Measurements from ENCODE around the gene NT5C1A. TPM values are rescaled to one million over a fixed set of nuclear protein-coding genes. Genes with fewer than 3 reads are reported as not detected.

Gene NT5C1A
- total RNA-seq, 2 donors from 2014 or later, result 4.1 to 9.2 TPM

DNA sequence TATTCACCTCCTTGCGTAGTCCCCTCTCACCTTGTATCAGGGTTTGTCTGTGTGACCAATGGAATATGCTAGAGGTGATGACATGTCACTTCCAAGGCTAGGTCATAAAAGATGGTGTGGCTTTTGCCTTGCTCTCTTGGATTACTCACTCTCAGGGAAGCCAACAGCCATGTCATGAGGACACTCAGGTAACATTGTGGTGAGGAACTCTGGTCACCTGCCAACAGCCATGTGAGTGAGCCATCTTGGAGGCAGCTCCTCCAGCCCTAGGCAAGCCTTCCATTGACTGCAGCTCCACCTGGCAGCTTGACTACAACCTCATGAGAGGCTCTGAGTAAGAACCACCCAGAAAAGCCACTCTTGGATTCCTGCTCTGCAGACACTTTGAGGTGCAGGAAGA is 21.5 kb downstream of the NT5C1A start:
- DNase-seq (ENCODE audit: low spot score), result no peak
- no peaks in the 10 kb centered on the region for H3K9me3 Mint-ChIP-seq
- H3K36me3 Mint-ChIP-seq, result no peaks in the 10 kb centered on the region
- no peak overlapping the region for H3K27ac Mint-ChIP-seq
- no peak overlapping the region for H3K4me3 Mint-ChIP-seq
- ATAC-seq, result no peak
- peaks cover 3 to 7% of the 10 kb centered on the region in 2 donors for H3K27me3 Mint-ChIP-seq
- H3K4me1 Mint-ChIP-seq (ENCODE audit: low read depth in 2 of 2), result peaks cover 0 to 6% of the 10 kb centered on the region in 2 donors

DNA sequence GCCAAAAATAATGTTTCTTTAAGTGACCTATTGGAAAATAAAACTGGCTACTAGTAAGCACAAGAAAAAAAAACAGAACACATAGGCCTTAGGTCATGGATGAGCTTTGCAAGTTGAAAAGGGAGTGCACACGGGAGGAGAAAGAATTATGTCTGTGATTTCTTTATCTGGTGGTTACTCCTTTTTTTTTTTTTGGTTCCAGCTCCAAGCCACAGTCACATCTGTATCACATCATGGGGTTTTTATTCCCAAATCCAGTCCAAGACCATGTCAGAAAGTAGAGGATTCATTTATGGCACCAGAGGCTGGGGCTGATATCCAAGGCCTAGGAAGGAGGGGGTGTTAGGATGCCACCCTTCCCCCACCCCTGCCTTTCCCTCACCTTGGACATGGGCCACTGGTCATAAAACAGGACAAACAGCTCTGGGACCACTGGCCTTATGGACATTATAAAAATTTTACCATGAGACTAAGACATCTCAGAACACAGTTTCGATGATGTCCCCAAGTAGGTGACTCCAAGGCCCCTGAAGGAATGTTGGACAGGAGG is 22.2 kb downstream of the NT5C1A start:
- Mint-ChIP-seq H3K27ac (no peak overlapping the region), H3K4me3 (no peak overlapping the region), H3K9me3 (no peaks in the 10 kb centered on the region), H3K36me3 (no peaks in the 10 kb centered on the region), H3K4me1 (ENCODE audit: low read depth in 2 of 2) (peaks cover 0 to 6% of the 10 kb centered on the region in 2 donors), H3K27me3 (peaks cover 3 to 7% of the 10 kb centered on the region in 2 donors)
- no peak for ATAC-seq
- DNase-seq (ENCODE audit: low spot score), result no peak

DNA sequence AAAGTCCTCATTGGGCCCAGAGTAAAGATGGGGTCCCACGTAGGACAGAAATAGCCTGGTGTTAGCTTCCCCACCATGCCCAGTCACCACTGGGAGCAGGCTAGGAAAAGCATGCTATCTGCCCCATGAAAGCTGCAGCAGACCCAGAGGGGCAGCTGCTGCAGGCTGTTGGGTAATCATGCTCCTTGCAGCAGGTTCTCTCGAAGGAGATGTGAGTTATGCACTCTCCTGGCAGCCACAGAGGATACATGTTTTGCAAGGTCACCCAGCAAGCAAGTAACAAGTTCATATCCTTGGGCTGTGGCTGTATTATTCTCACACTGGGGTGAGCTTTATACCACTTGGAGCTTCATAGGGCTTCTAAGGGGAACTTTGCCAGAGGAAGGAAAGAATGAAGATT is 23.4 kb downstream of the NT5C1A start:
- H3K36me3 Mint-ChIP-seq, result no peaks in the 10 kb centered on the region
- peaks cover 0 to 11% of the 10 kb centered on the region in 2 donors for H3K27me3 Mint-ChIP-seq
- H3K4me1 Mint-ChIP-seq (ENCODE audit: low read depth in 2 of 2), result peaks cover 0 to 3% of the 10 kb centered on the region in 2 donors
- ATAC-seq (no peak), DNase-seq (ENCODE audit: low spot score) (no peak)
- no peak overlapping the region for H3K27ac Mint-ChIP-seq
- H3K9me3 Mint-ChIP-seq, result no peaks in the 10 kb centered on the region
- H3K4me3 Mint-ChIP-seq, result no peak overlapping the region

DNA sequence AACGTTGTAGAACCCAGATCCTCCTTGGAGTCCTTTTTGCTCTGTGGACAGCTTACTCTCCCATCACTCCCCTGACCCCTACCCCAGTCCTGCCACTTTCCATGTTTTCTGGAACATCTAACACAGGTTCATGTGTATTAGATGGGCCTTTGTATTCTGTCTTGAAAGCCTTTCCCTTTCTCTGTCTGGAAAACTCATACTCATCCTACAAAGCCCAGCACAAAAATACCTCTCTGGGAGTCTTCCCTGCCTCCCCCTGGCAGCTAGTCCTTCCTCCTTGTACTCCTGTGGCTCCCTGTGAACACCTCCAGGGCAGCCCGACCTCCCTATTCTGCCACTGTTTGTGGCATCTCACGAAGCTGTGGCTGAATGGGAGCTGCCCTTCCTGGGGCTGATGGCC is 24.7 kb downstream of the NT5C1A start:
- Mint-ChIP-seq H3K36me3 (no peaks in the 10 kb centered on the region), H3K4me3 (no peak overlapping the region), H3K4me1 (ENCODE audit: low read depth in 2 of 2) (no peaks in the 10 kb centered on the region), H3K27me3 (peaks cover 2 to 11% of the 10 kb centered on the region in 2 donors), H3K9me3 (no peaks in the 10 kb centered on the region), H3K27ac (no peak overlapping the region)
- ATAC-seq, result no peak
- DNase-seq (ENCODE audit: low spot score), result no peak

DNA sequence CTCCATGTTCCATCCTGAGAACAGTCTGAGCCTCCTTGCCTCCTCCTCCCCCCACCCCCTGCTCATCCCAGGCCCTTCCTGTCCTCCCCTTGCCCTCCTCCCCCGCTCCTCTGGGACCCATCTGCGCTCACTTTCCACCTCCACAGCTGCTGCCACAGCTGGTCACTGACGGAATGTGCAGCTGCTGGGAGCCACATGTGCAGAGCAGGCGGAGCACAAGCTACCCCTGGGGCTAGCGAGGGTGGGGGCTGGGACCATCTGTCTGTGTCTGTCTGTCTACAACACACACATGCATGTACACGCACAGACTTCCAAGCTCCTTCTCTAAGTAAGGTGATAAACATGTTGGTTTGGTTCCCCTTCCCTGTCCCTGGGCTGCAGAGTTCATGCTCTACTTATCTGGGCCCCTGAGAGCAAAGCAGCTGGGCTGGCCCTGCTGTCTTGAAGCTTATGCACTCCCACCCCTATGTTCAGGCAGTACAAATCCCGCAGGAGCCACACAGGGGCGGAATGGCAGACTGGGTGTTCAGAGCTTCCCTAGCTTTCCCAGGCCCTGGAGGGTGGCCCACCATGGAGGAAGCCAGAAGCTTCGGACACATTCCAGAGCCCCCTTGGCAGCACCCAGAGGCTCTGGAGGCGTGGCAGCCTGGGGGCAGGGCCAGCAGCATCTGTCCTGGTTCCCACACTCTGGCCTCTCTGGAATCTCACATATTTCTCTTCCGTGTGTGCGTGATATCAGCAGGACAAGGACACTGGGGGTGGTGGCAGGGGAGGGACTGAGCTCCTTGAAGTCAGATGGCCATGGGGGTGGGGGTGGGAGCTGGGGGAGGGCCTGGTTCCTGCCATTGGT is 25.4 kb downstream of the NT5C1A start:
- no peaks in the 10 kb centered on the region for H3K9me3 Mint-ChIP-seq
- H3K36me3 Mint-ChIP-seq, result no peaks in the 10 kb centered on the region
- no peak overlapping the region for H3K4me3 Mint-ChIP-seq
- no peak for DNase-seq (ENCODE audit: low spot score)
- no peak overlapping the region for H3K27ac Mint-ChIP-seq
- H3K27me3 Mint-ChIP-seq, result peaks cover 2 to 11% of the 10 kb centered on the region in 2 donors
- no peak for ATAC-seq
- H3K4me1 Mint-ChIP-seq (ENCODE audit: low read depth in 2 of 2), result no peaks in the 10 kb centered on the region

DNA sequence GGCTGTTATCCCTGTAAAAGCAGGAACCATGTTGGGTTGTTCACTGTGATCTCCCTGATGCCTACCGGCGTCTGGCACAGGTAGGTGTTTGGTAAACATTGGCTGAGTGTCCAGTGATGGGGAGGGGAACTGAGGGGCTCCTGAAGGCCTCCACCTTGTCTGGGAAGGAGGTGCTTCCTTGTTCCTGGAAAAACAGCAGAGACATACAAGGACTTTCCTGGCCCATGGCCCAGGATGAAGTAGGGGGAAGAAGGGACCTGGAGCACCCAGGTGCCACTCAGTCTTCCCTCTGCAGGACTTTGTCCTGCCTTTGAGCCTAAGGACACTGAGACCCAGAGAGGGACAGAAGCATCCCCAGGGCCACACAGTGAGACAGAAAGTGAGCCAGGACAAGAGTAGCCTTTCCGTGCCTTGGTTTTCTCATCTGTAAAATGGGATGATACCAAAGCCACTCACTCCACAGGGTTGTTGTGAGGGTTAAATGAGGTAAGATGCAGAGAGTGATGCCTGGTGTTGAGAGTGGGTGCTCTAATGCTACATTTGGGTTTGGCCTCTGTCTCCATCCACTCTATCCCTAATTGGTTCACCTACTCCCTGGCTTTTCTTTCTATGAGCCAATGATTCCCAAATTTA is 26.4 kb downstream of the NT5C1A start:
- no peaks in the 10 kb centered on the region for H3K36me3 Mint-ChIP-seq
- H3K27ac Mint-ChIP-seq, result no peak overlapping the region
- ATAC-seq (no peak), DNase-seq (ENCODE audit: low spot score) (no peak)
- no peak overlapping the region for H3K4me3 Mint-ChIP-seq
- no peaks in the 10 kb centered on the region for H3K4me1 Mint-ChIP-seq (ENCODE audit: low read depth in 2 of 2)
- H3K9me3 Mint-ChIP-seq, result no peaks in the 10 kb centered on the region
- H3K27me3 Mint-ChIP-seq, result peaks cover 9 to 15% of the 10 kb centered on the region in 2 donors

DNA sequence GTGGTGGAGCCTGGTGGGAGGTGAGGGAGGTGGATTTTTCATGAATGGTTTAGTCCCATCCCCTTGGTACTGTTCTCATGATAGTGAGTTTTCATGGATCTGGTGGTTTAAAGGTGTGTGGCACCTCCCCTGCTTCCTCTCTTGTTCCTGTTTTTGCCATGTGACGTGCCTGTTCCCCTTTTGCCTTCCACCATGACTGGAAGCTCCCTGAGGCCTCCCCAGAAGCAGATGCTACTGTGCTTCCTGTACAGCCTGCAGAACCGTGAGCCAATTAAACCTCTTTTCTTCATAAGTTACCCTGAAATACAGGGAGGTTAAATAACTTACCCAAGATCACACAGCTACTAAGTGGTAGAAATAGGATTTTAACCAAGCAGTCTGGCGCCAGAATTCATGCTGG is 28.2 kb downstream of the NT5C1A start:
- H3K9me3 Mint-ChIP-seq, result no peaks in the 10 kb centered on the region
- no peak overlapping the region for H3K4me3 Mint-ChIP-seq
- H3K4me1 Mint-ChIP-seq (ENCODE audit: low read depth in 2 of 2), result no peaks in the 10 kb centered on the region
- no peak overlapping the region for H3K27ac Mint-ChIP-seq
- ATAC-seq (no peak), DNase-seq (ENCODE audit: low spot score) (no peak)
- H3K36me3 Mint-ChIP-seq, result no peaks in the 10 kb centered on the region
- peaks cover 11 to 15% of the 10 kb centered on the region in 2 donors for H3K27me3 Mint-ChIP-seq

DNA sequence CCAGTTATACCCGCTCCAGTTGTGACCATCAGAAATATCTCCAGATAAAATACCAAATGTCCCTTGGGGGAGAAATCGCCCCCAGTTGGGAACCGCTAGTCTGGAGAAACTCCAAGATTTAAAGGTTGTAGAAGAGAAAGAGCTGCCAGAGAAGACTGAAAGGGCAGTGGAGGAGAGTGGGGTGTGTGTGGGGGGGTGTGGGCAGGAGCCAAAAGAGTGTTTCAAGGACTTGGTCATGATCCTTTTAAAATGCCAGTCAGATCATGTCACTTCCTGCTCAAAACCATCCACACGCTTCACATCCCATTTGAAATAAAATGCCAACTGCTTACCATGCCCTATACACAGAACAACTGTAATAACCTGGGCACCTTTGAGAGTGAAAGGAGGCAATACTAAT is 29.1 kb downstream of the NT5C1A start:
- H3K27me3 Mint-ChIP-seq, result peaks cover 12 to 20% of the 10 kb centered on the region in 2 donors
- no peak overlapping the region for H3K27ac Mint-ChIP-seq
- H3K4me3 Mint-ChIP-seq, result no peak overlapping the region
- no peaks in the 10 kb centered on the region for H3K4me1 Mint-ChIP-seq (ENCODE audit: low read depth in 2 of 2)
- H3K9me3 Mint-ChIP-seq, result no peaks in the 10 kb centered on the region
- no peak for ATAC-seq
- DNase-seq (ENCODE audit: low spot score), result no peak
- H3K36me3 Mint-ChIP-seq, result no peaks in the 10 kb centered on the region

DNA sequence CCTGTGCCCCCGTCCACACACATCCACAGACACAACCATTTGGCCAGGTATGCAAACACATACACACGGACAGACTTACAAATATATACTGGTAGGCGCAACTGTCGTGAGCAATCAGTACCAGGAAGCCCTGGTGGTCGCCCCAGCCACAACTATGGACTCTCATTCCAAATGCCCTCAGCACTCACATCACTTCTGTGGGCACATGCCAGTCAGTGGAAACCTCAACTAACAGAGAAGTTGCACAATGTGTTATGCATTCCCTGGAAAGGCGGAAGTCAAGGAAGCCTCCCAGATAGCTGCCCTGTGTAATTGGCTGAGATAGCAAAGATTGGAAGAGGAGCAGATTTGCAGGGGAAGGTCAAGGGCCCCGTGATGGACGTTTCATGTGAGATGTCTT is 31.0 kb downstream of the NT5C1A start:
- Mint-ChIP-seq H3K9me3 (no peaks in the 10 kb centered on the region), H3K4me1 (ENCODE audit: low read depth in 2 of 2) (no peaks in the 10 kb centered on the region), H3K27ac (no peak overlapping the region), H3K27me3 (peaks cover 18 to 22% of the 10 kb centered on the region in 2 donors), H3K36me3 (no peaks in the 10 kb centered on the region), H3K4me3 (no peak overlapping the region)
- no peak for ATAC-seq
- DNase-seq (ENCODE audit: low spot score), result no peak

DNA sequence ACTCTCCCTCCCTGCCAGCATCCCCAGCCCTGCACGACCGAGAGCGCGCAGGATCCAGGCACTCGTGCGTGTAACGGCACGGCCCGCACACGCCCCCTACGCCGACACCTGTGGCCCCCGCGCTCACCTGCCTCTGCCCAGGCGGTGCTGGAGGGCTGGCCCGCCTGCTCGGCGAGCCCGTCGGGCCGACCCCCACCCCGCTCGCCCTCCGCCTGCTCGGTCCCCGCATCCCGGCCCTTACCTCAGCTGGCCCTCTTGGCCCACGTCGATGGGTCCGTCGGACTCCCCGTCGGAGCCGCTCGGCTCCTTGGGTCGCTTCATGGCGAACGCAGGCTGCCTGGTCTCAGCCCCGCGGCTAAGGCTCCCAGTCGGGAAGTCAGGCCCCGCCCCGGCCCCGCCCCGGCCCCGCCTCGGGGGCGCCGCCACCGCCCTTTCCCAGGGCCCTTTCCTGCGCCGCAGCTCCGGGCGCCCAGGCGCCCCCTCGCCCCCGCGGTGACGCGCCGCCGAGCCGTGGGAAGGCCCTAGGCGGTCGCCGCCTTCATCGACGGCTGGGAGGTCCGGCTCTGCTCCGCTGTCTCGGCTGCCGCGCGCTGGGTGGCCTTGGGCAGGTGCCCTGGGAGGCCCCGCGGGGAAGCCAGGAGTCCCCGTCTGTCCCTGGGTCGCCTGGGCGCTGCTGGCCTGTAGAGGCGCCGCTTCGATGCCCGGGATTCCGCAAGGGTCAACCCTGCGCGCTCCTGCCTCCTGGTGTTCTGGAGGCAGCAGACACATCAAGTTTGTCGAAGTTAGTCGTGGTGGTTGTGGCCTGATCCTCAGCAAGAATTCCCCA is 32.4 kb downstream of the NT5C1A start, which contains the start of gene HEYL:
Gene HEYL (minus strand): TSS at position 339 of the 826 bp plus-strand sequence. CDS start 18 bp downstream, at position 321.
- Mint-ChIP-seq H3K4me1 (ENCODE audit: low read depth in 2 of 2) (no peaks in the 10 kb centered on the region), H3K9me3 (no peaks in the 10 kb centered on the region), H3K27me3 (peaks cover 22 to 26% of the 10 kb centered on the region in 2 donors), H3K4me3 (peak within 1 kb of the TSS; percentile 30), H3K27ac (no peak within 1 kb of the TSS), H3K36me3 (no peaks in the 10 kb centered on the region)
- DNase-seq (ENCODE audit: low spot score) (peak; percentile 73), ATAC-seq (peak; percentile 82 to 90)

DNA sequence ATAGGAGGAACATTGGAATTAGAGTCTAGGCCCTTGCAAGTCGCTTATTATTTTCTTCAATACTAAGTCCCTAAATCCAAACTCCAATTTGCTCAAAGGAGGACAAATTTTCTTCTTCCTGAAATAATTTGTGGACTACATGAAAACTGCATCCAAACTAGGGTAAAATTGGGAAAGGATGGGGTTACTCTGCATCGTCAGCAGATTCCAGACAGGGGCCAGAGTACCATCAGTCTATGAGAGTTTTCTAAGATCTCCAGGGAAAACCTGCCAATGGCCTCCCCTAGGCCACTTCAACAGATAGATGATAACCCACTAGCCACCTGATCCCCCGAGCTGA is 33.0 kb downstream of the NT5C1A start:
- no peak for ATAC-seq
- H3K4me3 Mint-ChIP-seq, result peak overlapping the region; percentile 30
- H3K27me3 Mint-ChIP-seq, result peaks cover 22 to 26% of the 10 kb centered on the region in 2 donors
- DNase-seq (ENCODE audit: low spot score), result no peak
- H3K36me3 Mint-ChIP-seq, result no peaks in the 10 kb centered on the region
- no peaks in the 10 kb centered on the region for H3K4me1 Mint-ChIP-seq (ENCODE audit: low read depth in 2 of 2)
- H3K9me3 Mint-ChIP-seq, result no peaks in the 10 kb centered on the region
- H3K27ac Mint-ChIP-seq, result no peak overlapping the region

DNA sequence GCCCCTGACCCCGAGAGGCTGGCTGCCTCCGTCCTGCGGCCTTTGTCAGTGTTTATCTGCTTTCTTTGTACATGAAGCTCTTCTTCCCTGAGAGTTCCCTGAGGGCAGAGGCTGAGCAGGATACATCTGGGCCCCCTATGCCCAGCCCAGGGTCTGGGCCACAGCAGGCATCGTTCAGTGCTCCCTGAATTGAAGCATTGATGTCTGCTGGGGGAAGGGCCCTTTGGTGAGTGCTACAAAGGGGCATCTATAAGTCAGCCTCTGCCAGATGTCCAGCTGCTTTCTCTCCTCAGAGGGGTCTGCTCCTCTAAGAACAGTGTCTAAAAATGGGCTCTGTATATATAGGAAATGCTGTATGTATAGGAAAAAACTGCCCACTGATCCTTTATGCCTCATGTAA is 34.5 kb downstream of the NT5C1A start:
- H3K9me3 Mint-ChIP-seq, result no peaks in the 10 kb centered on the region
- no peak overlapping the region for H3K4me3 Mint-ChIP-seq
- no peak overlapping the region for H3K27ac Mint-ChIP-seq
- H3K36me3 Mint-ChIP-seq, result no peaks in the 10 kb centered on the region
- no peak for DNase-seq (ENCODE audit: low spot score)
- ATAC-seq, result no peak
- H3K27me3 Mint-ChIP-seq, result peaks cover 25 to 29% of the 10 kb centered on the region in 2 donors
- no peaks in the 10 kb centered on the region for H3K4me1 Mint-ChIP-seq (ENCODE audit: low read depth in 2 of 2)

DNA sequence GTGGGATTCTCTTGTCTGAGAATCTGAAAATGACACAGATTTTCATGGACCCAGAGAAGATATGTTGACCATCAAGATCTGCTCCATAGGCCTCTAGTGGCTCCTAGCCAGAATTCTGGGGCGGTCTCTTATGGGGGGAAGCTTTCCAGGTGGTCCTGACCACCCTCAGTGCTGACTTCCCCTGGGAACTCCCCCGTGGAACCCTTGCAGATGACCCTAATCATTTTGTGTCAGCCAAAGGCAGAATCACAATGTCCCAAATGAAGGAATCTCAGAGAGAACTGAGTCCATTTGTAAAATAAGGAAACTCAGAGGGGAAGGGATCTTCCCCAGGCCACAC is 36.1 kb downstream of the NT5C1A start:
- ATAC-seq (no peak), DNase-seq (ENCODE audit: low spot score) (no peak)
- no peaks in the 10 kb centered on the region for H3K9me3 Mint-ChIP-seq
- no peaks in the 10 kb centered on the region for H3K4me1 Mint-ChIP-seq (ENCODE audit: low read depth in 2 of 2)
- H3K4me3 Mint-ChIP-seq, result no peak overlapping the region
- no peak overlapping the region for H3K27ac Mint-ChIP-seq
- H3K36me3 Mint-ChIP-seq, result no peaks in the 10 kb centered on the region
- H3K27me3 Mint-ChIP-seq, result peaks cover 23 to 28% of the 10 kb centered on the region in 2 donors

All from natural killer cell treated with Interleukin-12 subunit alpha and Interleukin-12 subunit beta and Interleukin-15 and Interleukin-18, amount 100 ng/mL, for 72 hours (primary cell).